NCI-H2196 treated with DMSO at 0.1 percent for 48 hours (cell line): Measurements from ENCODE around the gene SCAMP4.

Experiments used
- DNase-seq: peaks from one replicate; lab custom pipeline; 2025; ENCODE audit not compliant: unreplicated experiment; lab: John Stamatoyannopoulos, UW

The SCAMP4 gene

DNA sequence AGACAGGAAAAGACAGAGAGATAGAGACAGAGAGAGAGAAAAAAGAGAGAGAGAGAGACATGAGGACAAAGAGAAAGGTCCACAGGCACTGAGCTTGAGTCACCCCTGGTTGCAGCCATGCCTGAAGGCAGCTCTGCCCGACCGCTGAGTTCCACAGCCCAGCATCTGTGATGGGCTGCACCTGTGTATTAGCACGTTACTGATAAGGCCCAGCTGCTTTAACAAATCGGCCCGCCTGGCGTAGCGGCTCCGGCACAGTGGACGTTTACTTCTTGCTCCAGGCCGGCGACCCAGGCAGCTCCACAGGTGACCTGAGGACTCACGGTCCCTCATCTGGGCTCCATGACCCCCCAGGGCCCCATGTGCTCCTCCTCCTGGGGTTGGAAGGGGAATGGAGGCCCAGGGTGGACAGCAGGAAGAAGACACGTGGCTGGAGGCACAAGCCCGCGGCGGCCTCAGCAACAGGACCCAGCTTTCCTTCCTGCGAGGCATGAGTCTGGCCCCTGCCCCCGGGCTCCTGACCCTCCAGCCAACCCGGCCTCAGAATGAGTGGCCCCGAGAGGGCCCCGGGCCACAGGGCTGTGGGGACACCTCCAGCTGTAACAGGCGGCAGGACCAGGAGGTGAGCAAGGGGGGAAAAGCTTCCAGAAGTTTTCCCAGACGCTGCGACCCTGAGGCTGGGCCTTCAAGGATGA lies 31.9 kb downstream of the SCAMP4 start:
- no peak for DNase-seq

DNA sequence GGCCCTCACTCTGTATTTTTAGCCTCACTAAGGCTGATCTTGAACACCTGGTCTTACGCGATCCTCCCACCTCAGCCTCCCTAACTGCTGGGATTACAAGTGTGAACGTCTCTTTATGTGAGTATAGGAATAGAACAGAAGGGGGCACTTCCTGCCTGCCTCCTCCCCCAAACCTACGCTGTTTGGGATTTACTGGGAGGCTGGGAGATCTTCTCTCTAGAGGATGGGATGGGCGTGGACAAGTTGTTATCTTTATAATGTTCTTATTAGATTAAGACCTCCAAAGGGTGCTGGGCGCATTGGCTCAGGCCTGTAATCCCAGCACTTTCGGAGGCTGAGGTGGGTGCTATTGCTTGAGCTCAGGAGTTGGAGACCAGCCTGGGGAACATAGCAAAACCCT lies 32.9 kb downstream of the SCAMP4 start:
- DNase-seq: no peak

DNA sequence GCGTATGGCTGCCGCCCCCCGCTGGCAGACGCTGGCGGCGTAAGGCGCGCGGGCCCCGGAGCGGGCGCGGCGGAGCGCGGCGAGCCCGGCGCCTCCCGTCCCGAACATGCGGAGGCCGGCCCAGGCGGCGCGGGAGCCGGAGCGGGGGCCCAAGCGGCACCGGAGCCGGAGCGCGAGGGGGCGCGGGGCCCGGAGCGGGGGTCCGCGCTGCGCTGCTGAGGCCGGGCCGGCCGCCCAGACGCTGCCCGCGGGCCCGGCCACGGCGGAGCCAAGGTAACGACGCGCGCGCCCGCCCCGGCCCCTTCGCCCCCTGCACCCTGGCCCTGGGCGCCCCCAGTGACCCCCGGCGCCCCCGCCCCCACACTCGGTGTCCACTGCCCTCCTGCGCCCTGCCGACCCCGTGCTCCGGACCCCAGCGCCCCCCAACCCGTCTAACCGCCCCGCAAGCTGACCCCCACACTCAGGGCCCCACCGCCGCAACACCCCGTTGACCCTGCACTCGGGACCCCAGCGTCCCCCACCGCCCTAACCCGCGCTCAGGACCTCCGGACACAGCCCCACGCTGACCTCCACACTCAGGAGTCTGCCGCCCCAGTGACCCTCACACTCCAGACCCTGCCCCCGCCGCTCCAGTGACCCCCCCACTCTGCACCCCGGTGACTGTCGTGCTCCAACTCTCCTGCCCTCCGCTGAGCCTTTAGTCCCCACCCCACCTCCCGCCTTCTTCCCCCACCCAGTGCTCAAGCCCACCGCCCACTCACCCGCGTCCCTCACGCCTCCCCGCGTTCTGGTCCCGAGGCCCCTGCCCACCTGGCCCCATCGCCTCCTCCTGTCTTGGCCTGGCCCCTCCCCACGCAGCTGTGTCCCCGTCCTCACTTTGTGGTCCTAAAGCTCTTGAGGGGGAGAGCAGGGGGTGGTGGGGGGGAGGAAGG lies 36.2 kb downstream of the SCAMP4 start, which contains the start of gene CSNK1G2:
TSS of gene CSNK1G2 (plus strand) at position 27 of the 932 bp plus-strand sequence. CDS start 28,601 bp downstream, outside the sequence.
- no peak for DNase-seq

DNA sequence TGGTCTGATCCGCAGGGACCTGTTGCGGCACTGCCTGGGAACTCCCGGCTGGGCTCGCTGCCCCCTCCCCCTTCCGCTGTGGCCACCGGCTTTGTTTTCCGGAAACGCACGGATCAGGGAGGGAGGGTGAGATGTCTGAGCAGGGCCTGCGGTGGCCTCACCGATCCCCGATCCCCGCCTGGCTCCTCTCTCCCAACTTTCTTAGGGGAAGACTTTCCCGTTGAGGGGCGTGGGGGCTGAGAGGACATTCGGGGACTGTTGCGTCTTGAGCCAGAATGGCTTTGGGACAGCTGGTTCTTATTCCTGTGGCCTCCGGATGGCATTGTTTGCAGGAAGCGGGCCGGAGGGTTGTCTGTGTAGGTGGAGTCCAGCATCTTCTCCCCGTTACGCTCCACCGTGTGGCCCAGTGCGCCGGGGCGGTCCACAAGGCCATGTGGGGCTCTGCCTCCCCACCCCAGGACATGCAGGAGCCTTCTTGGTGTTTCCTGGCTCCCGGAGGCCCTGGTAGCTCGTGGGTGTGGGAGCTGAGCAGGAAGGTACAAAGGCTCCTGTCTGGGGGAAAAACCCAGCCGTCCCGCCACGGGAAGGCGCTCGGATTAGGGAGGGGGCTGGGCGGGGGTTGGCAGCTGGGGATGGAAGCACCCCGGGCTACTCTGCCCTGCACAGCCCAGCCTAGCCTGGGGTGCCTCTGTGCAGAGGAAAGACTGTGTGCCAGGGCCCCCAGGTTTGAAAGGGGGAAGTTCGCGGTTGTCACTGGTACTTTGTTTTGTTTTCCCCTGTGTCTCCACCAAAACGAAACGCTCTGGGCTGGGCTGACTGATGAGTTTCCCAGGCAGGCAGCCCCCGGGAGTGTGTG lies 37.1 kb downstream of the SCAMP4 start:
- peak; percentile 12 for DNase-seq

DNA sequence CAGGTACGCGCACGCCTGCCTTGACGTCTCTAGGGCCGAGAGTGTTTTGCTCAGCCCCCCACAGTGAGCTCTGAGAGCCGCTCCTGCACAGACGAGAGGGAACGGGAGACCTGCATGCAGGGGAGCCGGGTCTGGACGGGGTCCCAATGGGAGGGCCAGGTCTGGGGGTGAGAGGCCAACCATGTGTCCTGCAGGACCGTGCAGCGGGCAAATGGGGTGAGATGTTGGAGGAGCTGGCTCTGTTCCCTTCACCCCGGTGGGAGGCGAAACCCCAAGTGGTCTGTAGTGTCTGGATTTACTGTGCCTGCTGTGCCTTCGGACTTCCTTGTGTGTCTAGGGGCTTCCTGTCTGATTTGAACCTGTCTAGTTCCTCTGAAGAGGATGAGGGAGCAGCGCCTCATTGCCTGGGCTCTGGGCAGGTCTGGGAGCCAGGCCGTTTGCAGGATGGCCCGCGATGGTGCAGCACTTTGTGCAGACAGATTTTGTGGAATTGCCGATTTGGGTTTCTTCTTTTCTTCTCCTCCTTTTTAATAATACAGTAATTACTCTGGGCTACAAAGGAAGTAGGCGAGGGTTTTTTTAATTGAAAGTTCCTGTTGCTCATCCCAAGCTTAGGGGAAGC lies 37.8 kb downstream of the SCAMP4 start:
- DNase-seq: no peak

DNA sequence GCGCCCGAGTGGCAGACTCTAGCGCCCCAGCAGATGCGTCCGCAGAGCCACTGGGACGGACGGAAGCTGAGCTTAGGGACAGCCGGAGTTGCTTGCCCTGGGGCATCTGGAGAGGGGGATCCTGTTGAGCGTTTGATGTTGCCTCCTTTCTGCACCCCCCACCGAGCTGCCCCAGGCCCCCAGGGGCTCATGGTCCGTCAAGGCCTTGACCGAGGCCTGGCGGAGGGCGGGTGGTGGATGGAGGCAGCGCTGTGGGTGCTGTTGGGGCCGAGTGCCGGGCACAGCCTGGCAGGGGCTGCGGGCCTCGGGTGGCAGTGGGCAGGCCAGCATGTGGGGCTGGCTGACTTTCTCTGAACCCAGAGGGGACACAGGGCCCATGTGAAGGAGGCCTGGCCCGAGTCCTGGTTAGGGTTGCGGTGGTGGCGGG lies 38.5 kb downstream of the SCAMP4 start:
- no peak for DNase-seq

DNA sequence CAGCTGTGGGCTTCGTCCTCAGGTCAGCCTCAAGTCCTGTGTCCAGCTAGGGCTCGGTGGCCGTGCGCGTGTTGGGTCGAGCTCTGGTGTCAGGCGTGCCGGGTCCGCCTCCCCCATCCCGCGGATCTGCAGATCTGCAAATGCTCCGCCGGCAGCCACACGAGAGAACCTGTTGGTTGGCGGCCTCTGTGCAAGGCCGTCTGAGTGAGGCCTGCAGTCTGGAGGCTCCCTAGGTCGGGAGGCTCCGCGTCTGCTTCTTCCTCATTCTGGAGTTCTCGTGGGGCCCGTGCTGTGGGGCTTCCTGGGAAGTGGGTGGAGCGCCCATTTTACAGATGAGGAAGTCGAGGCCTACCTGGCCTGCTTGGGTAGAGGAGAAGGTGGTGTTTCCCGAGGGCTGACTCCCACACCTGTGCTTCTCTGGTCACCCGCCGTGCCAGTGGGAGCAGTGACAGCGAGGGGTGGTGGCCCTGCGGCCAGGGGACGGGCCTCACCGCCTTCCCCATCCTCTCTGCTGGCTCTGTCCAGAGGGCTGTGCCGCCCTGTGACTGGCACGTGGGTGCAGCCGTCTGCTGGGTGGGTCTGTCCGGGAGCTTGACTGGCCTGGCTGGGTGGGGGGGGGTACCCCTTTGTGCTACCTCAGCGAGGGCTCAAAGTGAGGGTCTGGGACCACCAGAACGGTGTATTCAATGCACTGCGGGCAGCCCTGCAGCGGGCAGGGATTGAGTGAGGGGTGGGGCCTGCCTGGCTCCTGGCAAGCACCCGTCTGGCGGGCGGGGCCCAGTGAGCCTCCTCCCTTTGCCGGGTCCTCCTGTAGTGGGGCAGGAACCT lies 39.1 kb downstream of the SCAMP4 start:
- DNase-seq: no peak

DNA sequence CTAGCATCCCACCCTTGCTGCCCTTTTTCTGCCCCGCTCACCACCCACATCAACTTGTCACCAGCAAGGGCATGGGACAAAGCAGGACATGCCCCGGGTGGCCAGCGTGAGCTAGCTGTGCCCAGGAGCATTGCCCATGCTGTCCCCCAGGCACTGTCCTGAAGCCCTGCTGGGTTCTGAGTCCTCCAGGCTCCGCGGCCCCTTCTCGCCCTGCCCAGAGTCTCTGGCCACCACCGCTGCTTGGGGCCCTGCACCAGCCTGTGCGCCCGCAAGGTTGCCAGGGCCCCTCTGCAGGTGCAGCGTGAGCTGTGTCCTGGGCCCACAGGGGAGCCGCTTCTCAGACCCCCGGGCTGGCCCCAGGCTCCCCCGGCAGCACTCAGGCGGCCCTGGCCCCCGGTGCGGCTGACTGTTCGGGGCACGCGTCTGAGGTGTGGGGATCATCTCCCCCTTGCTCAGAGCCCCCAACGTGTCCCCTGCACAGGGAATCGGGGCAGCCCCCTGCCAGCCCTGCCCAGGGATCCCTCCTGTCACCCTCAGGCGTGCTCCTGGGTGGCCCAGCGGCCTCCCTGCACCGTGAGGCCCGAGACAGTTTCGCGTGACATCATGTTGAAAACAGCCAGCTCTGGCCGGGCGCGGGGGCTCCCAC lies 39.8 kb downstream of the SCAMP4 start:
- DNase-seq: no peak

DNA sequence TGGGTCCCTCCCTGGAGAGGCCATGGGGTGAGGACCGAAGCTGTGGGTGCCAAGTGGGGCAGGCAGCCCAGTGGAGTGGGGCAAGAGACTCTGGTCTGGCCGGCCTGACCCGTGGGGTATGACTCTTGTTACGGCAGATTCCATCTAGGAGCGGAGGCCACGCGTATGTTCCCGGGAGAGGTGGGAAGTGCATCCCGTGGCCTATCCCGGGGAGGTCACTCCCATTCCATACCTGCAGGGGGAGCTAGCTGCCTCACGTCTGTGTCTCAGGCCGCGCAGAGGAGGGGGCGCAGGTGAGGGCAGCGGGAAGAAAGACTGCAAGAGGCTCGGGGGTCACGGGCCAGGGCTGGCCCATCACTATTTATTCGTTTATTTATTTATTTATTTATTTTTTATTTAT lies 40.7 kb downstream of the SCAMP4 start:
- peak; percentile 12 for DNase-seq

DNA sequence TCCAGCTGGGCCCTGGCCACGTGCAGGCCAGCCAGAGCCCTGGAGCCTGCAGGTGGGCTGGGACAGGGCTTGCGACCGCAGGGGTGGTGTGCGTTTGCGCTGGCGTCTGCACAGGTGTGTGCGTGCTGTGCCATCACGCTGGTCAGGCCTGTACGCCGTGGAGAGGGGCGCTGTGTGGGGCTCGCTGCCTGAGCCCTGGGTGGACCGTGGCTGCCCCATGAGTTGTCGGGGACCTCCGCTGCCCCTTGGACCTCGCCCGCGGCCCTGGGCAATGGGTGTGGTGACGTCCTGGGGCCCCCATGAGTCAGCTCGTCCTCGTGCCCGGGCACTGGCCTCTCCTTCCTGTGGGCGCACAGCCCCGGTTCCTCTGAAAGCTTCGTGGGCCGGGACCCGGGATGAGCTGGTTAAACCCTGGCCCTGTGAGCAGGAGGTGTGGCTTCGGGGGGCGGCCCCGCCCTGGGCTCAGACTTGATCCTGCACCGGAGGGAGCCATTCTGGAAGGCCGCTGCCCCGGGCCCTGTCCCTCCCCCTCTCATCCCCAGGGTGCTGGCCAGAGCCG lies 42.5 kb downstream of the SCAMP4 start:
- no peak for DNase-seq

DNA sequence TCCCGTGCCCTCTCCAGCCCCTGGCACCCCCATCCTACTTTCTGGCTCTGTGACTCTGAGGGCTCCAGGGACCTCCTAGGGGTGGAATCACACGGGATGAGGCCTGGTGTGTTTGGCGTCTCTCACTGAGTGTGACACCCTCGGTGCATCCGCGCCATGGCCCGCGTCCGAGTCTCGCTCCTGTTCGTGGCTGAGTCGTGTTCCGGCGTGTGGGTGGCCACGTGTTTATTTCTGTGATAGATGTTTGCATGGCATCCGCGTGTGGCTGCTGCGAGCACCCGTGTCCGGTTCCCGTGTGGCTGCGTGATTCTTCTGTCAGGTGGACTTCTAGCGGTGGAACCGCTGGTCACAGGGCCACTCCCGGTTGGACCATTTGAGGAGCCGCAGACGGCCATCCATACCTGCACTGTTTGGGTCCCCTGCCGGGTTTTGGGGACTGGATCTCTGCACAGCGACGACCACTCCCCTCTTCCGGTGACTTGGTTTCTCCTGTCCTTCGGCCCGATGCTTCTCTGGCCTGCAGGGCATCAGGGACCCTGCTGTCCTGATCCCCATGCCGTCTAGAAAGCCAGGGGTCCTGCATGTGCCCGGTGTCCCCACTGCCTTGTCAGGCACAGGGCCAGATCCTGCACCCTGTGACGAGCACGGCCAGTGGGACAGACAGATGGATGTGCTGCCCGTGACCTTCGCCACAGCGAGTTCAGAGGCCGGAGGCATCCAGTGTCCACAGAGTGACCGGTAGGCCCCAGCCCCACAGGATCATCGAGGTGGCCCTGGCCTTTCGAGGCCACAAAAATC lies 44.3 kb downstream of the SCAMP4 start:
- no peak for DNase-seq

DNA sequence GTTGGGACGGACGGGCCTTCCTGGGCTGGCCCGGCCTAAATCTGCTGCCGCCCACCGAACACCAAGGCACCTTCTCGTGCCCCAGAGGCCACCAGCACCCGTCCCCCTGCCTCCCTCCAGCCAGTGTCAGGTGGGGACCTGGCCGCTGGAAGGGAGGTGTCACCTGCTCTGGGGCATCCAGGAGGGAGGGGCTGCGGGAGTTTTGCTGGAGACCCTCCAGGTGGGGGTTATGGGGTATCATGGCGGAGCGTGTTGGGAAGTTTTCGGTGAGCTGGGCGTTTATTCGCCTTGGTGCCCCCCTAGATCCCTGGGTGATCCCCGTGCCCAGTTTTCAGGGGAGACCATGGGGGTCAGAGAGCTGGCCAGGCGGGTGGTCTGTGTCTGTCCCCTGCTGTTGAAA lies 45.4 kb downstream of the SCAMP4 start:
- no peak for DNase-seq

DNA sequence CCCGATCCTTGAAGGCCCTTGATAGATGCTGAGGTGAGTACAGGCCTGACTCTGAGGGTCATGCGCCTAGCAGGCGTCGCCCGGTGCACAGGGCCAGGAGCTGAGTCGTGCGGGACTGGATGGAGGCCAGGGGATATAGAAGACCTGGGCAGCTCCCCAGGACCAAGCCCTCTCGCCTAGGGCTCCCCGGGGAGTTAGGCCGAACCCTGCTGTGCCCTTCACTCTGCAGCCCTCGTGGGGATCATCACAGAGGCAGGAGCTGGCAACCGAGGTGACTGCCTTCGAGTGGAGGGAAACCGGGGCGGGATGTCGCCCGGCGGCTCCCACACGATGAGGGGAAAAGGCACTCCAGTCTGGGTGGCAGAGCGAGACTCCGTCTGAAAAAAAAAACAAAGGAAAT lies 47.4 kb downstream of the SCAMP4 start:
- DNase-seq: no peak

DNA sequence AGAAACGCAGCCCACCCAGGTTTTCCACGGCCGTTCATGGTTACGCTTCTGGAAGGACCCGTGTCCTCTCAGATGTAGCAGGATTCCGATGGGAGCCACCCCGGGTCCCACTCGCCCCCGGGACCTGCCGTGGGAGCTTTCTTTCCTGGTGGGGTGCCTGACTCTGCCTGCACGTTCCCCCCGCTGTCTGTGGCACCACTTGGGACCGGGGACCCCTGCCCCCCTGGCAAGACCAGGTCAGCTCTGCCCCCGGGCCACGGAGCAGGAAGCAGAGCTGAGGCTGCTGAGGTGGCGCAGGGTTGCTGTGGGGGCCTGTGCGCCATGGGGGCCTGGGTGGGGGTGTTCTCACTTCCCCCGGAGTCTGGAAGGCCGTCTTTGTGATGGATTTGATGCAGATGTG lies 47.8 kb downstream of the SCAMP4 start:
- DNase-seq: no peak

DNA sequence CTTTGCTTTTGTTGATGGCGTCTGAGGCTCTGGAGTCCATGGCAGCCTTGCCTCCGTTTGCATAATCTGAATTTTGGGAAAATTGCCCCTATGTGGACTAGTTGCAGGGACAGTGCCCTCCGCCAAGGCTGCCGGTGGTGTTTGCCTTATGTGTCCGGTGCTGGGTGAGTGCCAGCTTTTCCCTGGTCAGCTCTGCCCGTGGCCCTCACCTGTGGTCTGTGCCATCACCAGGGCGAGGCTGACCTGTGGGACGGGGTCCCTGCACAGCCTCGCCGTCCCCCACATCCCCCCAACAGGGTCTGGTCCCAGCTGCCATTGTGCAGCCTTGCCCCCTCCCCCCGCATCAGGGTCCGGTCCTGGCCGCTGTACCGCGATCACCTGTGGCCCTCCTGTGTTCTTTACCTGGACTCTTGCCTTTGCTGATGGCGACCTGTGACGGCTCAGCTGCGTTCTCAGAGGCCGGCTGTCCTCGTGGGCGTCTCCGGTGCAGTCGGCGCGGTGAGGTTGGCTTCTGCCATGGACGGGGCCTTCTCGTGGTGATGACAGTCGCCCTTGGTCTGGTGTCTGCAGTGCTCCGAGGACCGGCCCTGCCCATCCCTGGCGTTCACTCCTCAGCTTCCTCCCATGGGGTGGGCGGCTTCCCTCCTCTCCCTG lies 48.4 kb downstream of the SCAMP4 start:
- DNase-seq: no peak

DNA sequence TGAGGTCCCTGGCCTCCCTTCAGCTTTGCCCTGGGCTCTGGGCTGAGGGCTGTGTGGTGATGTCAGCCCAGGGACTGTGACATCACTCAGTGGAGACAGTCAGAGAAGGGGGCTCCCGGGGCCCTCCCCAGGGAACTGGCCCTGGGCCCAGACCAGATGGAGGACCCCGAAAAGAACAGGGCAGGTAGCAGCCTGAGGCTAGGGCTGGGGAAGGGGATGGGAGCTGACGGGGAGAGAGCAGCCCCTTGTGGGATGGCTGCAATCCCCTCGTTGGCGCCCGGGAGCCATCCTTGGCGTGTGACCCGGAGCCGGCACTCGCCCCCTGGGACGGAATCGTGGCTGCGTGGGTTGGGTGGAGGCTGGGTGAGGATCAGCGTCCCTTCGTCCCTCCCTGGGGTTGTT lies 49.3 kb downstream of the SCAMP4 start:
- no peak for DNase-seq

DNA sequence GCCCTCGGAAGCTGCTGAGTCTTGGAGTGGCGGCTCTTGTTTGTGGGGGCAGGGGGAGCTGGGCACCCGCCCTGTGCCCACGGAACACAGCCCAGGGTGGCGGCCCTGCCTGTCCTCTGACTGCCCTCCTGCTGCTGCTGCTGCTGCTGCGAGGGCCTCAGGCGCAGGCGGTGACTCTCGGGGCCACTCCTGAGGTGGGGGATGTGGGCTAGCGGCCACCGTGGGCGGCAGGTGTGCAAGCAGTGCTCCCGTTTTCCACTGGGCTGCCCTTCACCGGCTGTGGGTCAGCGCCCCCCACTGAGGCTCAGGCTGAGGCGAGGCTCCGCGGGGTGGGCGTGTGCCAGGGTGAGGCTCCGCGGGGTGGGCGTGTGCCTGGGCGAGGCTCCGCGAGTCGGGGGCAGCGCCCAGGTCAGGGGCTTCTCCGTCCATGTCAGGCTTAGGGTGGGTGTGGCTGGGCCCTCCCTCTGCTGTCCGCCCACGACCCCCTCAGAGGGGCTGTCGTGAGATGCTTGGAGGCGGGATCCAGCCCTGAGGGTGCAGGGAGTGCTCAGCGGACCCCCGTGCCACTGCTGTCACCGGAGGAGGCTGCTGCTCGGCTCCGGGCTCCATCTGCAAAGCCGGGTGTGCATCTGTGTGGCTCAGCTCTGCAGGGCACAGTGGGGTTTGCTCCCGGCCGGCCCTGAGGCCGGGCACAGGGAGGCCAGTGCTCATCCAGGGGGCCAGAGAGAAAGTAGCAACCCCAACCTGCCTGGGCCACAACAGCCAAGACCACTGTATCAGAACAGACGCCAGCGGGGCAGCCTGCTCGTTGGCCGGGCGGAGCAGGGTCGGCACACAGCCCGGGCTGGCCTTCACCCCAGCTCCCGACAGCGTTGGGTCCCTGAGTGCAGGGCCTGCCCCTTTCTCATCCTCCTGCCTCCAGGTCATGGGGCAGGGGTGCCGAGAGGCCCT lies 50.2 kb downstream of the SCAMP4 start:
- no peak for DNase-seq
